Measurements from ENCODE around the gene RPS18.
"Not testable (repeated sequence)": the region's sequence is repeated elsewhere in the genome, so short reads cannot be mapped to it uniquely, and the experiment has no call there.

The RPS18 gene

GRCh38 chr6:33272275-33273128, 627 bp downstream of the RPS18 start:
- DNase-seq (ENCODE audit: low read depth), result no peak

GRCh38 chr6:33273129-33273923, 1.5 kb downstream of the RPS18 start:
- DNase-seq (ENCODE audit: low read depth), result no peak

GRCh38 chr6:33273924-33274902, 2.3 kb downstream of the RPS18 start:
- DNase-seq (ENCODE audit: low read depth), result no peak

- not testable (repeated sequence) for DNase-seq (ENCODE audit: low read depth)
These were observed 4.1 kb downstream of the RPS18 start for GRCh38 chr6:33275795-33276580.

- DNase-seq (ENCODE audit: low read depth), result no peak
These were observed 4.6 kb downstream of the RPS18 start for GRCh38 chr6:33276581-33276863.

GRCh38 chr6:33276864-33277662, 5.2 kb downstream of the RPS18 start, which contains the start of gene B3GALT4:
TSS of gene B3GALT4 (plus strand) at chr6:33277123. CDS start at chr6:33277420, 297 bp downstream.
- DNase-seq (ENCODE audit: low read depth), result peak; percentile 50

GRCh38 chr6:33277663-33278391, 6.0 kb downstream of the RPS18 start:
- no peak for DNase-seq (ENCODE audit: low read depth)

- no peak for DNase-seq (ENCODE audit: low read depth)
These were observed 6.5 kb downstream of the RPS18 start for GRCh38 chr6:33278392-33278741.

GRCh38 chr6:33278810-33279209, 6.9 kb downstream of the RPS18 start:
- no peak for DNase-seq (ENCODE audit: low read depth)

GRCh38 chr6:33279257-33279695, 7.4 kb downstream of the RPS18 start:
- DNase-seq (ENCODE audit: low read depth), result no peak

GRCh38 chr6:33279971-33280511, 8.2 kb downstream of the RPS18 start:
- DNase-seq (ENCODE audit: low read depth), result no peak

GRCh38 chr6:33280539-33280938, 8.7 kb downstream of the RPS18 start:
- DNase-seq (ENCODE audit: low read depth), result no peak

- not testable (repeated sequence) for DNase-seq (ENCODE audit: low read depth)
These were observed 13.3 kb downstream of the RPS18 start for GRCh38 chr6:33285214-33285613.

- DNase-seq (ENCODE audit: low read depth), result no peak
These were observed 15.4 kb downstream of the RPS18 start for GRCh38 chr6:33286946-33287914.

- no peak for DNase-seq (ENCODE audit: low read depth)
These were observed 16.5 kb downstream of the RPS18 start for GRCh38 chr6:33288141-33288920.

- DNase-seq (ENCODE audit: low read depth), result peak; percentile 70
These were observed 17.3 kb downstream of the RPS18 start, which contains the start of the genes PFDN6 and WDR46 for GRCh38 chr6:33288921-33289783. TSS of gene PFDN6 (plus strand) at chr6:33289601. CDS start at chr6:33289857, 256 bp downstream. TSS of gene WDR46 (minus strand) at chr6:33289239. CDS start at chr6:33289170, 69 bp downstream.
